ENCODE measurements around the gene PLA2G5.

Gene PLA2G5

GRCh38 chr1:20100632-20101355 is 30.8 kb downstream of the PLA2G5 start:
- no peak for TF ChIP-seq CTCF (IDR thresholded peaks at IDR 0.05)
- H3K9me3 ChIP-seq, result no peaks in the 10 kb centered on the region
- H3K27ac ChIP-seq, result no peak overlapping the region
- no peaks in the 10 kb centered on the region for H3K4me1 ChIP-seq (ENCODE audit: control insufficient read depth in 1 of 2, insufficient read depth in 1 of 2, low read depth in 1 of 2, low read length in 1 of 2)
- H3K36me3 ChIP-seq, result no peaks in the 10 kb centered on the region
- H3K27me3 ChIP-seq, result peaks cover 9% of the 10 kb centered on the region
- no peak overlapping the region for H3K4me3 ChIP-seq (ENCODE audit: low read depth in 1 of 2, low read length in 1 of 2)

DNA sequence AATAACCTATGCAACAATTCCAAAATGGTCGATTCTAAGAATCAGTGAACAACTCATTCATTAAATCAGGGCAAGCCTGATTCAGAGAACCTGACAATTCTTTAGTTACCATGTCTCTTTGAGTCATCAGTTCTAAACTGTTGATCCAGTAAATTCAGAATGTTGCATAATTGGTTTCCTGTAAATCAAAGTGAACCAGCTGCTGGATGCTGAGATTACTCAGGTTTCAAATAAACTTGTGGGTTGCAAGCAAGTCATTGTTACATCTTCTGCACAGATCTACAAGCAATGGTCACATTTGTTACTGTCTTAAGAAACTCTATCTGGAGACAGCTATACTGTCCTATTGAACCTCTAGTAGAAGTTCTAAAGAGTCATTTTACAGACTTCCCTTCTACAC is 32.9 kb downstream of the PLA2G5 start:
- H3K4me1 ChIP-seq (ENCODE audit: control insufficient read depth in 1 of 2, insufficient read depth in 1 of 2, low read depth in 1 of 2, low read length in 1 of 2), result no peaks in the 10 kb centered on the region
- no peak overlapping the region for H3K27ac ChIP-seq
- no peaks in the 10 kb centered on the region for H3K36me3 ChIP-seq
- no peak overlapping the region for H3K4me3 ChIP-seq (ENCODE audit: low read depth in 1 of 2, low read length in 1 of 2)
- TF ChIP-seq CTCF (IDR thresholded peaks at IDR 0.05), result no peak
- peaks cover 17% of the 10 kb centered on the region for H3K27me3 ChIP-seq
- no peaks in the 10 kb centered on the region for H3K9me3 ChIP-seq

GRCh38 chr1:20105856-20106255 is 35.9 kb downstream of the PLA2G5 start:
- H3K27me3 ChIP-seq, result peaks cover 18% of the 10 kb centered on the region
- H3K36me3 ChIP-seq, result no peaks in the 10 kb centered on the region
- TF ChIP-seq CTCF (IDR thresholded peaks at IDR 0.05), result no peak
- no peaks in the 10 kb centered on the region for H3K4me1 ChIP-seq (ENCODE audit: control insufficient read depth in 1 of 2, insufficient read depth in 1 of 2, low read depth in 1 of 2, low read length in 1 of 2)
- H3K9me3 ChIP-seq, result no peaks in the 10 kb centered on the region
- no peak overlapping the region for H3K27ac ChIP-seq
- no peak overlapping the region for H3K4me3 ChIP-seq (ENCODE audit: low read depth in 1 of 2, low read length in 1 of 2)

DNA sequence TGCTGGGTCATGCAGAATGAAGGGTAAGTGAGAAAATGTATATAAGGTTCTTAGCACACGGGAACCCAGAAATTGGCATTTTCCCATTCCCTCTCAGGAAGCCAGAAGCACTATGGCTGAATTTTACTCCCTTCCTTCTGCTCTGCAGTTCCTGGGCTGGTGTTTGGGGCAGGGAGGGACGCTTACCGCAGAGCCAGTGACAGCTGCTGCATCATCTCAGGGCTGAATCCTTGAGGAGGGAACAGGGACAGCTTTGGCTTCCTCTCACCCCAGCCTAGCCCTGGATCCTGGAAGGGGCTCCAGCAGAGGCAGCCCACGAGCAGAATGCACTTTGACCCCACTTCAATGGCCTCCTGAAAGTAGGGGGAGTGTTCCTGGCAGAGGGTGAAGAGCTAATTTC is 37.4 kb downstream of the PLA2G5 start:
- H3K27ac ChIP-seq, result no peak overlapping the region
- H3K9me3 ChIP-seq, result no peaks in the 10 kb centered on the region
- no peaks in the 10 kb centered on the region for H3K4me1 ChIP-seq (ENCODE audit: control insufficient read depth in 1 of 2, insufficient read depth in 1 of 2, low read depth in 1 of 2, low read length in 1 of 2)
- H3K4me3 ChIP-seq (ENCODE audit: low read depth in 1 of 2, low read length in 1 of 2), result no peak overlapping the region
- H3K27me3 ChIP-seq, result peaks cover 15% of the 10 kb centered on the region
- no peaks in the 10 kb centered on the region for H3K36me3 ChIP-seq
- TF ChIP-seq CTCF (IDR thresholded peaks at IDR 0.05), result no peak

DNA sequence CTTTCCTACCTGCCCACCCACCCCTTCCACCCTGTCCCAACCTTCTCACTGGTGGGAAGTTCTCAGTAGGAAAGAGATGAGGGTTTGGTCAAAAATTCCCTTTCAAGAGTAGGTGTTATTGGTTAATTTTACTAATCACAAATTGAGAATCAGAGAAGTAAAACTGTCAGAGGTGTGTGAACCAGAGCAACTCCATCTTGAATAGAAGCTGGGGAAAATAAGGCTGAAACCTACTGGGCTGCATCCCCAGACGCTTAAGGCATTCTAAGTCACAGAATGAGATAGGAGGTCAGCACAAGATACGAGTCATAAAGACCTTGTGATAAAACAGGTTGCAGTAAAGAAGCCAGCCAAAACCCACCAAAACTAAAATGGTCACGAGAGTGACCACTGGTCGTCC is 37.8 kb downstream of the PLA2G5 start:
- H3K27me3 ChIP-seq, result peaks cover 15% of the 10 kb centered on the region
- no peaks in the 10 kb centered on the region for H3K36me3 ChIP-seq
- no peaks in the 10 kb centered on the region for H3K4me1 ChIP-seq (ENCODE audit: control insufficient read depth in 1 of 2, insufficient read depth in 1 of 2, low read depth in 1 of 2, low read length in 1 of 2)
- H3K27ac ChIP-seq, result no peak overlapping the region
- no peak for TF ChIP-seq CTCF (IDR thresholded peaks at IDR 0.05)
- no peak overlapping the region for H3K4me3 ChIP-seq (ENCODE audit: low read depth in 1 of 2, low read length in 1 of 2)
- no peaks in the 10 kb centered on the region for H3K9me3 ChIP-seq

Data from neutrophil (primary cell).